ENCODE results near the gene RHOD. TPM values are rescaled to one million over a fixed set of nuclear protein-coding genes. Genes with fewer than 3 reads are reported as not detected.

RHOD gene
- total and polyA plus RNA-seq, 2 experiments from 2014 or later, result 43.3 to 77.6 TPM

DNA sequence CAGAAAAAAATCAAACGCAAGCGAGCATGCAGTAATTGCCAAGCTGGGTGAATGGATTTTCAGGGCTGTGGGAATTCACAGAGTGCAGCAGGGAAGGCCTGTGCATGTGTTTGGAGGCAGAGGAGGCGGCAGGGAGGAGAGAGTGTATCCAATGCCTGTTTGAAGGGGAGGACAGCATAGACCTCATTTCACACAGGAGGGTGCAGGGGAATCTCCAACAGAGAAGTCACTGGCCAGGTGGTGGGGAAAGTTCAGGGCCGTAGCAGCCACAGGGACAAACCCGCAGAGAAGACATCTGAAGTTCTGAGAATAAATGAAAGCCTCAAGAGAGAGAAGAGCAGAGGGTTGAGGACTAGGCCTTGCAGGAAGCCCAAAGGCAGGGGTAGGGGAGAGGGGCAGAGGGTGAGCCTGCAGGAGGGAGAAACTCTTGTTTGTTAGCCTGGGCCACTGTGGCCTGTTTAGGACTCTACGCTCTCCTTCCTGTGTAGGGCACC, 43.2 kb downstream of the RHOD start:
- Histone ChIP-seq H3K36me3 (replicated peaks; ENCODE audit: insufficient read depth, low read depth) (no peaks in the 10 kb centered on the region), H3K4me1 (ENCODE audit: insufficient read depth) (no peaks in the 10 kb centered on the region), H4K20me1 (ENCODE audit: insufficient read depth, poor library complexity, severe bottlenecking) (no peaks in the 10 kb centered on the region), H3K4me2 (no peak overlapping the region), H3K79me2 (no peaks in the 10 kb centered on the region), H3K4me3 (no peak overlapping the region), H3K27me3 (no peaks in the 10 kb centered on the region), H3K27ac (no peak overlapping the region), H3K9me2 (replicated peaks; ENCODE audit: insufficient read depth) (no peaks in the 10 kb centered on the region), H3K9me3 (ENCODE audit: low read depth) (no peaks in the 10 kb centered on the region), H2AFZ (no peak overlapping the region)
- WGBS (ENCODE audit: low lambda C conversion rate, missing lambda C conversion rate), result 93% methylated on average over 6 of the region's 6 CpGs
- no peak for TF ChIP-seq EZH2 (IDR thresholded peaks at IDR 0.05; ENCODE audit: borderline replicate concordance)
- TF ChIP-seq CTCF (IDR thresholded peaks at IDR 0.05; ENCODE audit: poor library complexity), result no peak
- TF ChIP-seq EZH2phosphoT487 (IDR thresholded peaks at IDR 0.05; ENCODE audit: low read depth, severe bottlenecking, unreplicated experiment), result no peak
- DNase-seq (ENCODE audit: low spot score), result no peak

DNA sequence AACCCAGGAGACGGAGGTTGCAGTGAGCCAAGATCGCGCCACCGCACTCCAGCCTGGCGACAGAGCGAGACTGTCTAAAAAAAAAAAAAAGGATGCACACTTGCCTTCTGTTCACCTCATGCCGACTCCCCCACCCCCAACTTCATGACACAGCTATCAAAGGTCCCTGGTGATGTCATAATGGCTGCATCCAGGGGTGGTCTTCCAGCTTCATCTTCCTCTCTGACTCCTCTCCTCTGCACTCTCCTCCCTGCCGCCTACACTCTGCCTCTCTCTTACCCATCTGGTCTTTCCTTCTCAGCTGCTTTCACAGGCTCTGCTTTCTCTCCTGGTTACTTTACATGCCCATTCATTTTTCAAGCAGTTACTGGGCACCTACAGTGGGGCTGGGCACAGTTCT, 46.0 kb downstream of the RHOD start:
- Histone ChIP-seq H3K27me3 (no peaks in the 10 kb centered on the region), H3K4me1 (ENCODE audit: insufficient read depth) (no peaks in the 10 kb centered on the region), H3K9me3 (ENCODE audit: low read depth) (no peaks in the 10 kb centered on the region), H2AFZ (no peak overlapping the region), H3K79me2 (no peaks in the 10 kb centered on the region), H3K9me2 (replicated peaks; ENCODE audit: insufficient read depth) (no peaks in the 10 kb centered on the region), H4K20me1 (ENCODE audit: insufficient read depth, poor library complexity, severe bottlenecking) (no peaks in the 10 kb centered on the region), H3K4me3 (no peak overlapping the region), H3K4me2 (no peak overlapping the region), H3K27ac (no peak overlapping the region), H3K36me3 (replicated peaks; ENCODE audit: insufficient read depth, low read depth) (no peaks in the 10 kb centered on the region)
- DNase-seq (ENCODE audit: low spot score), result no peak
- TF ChIP-seq EZH2 (IDR thresholded peaks at IDR 0.05; ENCODE audit: borderline replicate concordance) (no peak), CTCF (IDR thresholded peaks at IDR 0.05; ENCODE audit: poor library complexity) (no peak), EZH2phosphoT487 (IDR thresholded peaks at IDR 0.05; ENCODE audit: low read depth, severe bottlenecking, unreplicated experiment) (no peak)
- WGBS (ENCODE audit: low lambda C conversion rate, missing lambda C conversion rate), result 94% methylated on average over 8 of the region's 8 CpGs

DNA sequence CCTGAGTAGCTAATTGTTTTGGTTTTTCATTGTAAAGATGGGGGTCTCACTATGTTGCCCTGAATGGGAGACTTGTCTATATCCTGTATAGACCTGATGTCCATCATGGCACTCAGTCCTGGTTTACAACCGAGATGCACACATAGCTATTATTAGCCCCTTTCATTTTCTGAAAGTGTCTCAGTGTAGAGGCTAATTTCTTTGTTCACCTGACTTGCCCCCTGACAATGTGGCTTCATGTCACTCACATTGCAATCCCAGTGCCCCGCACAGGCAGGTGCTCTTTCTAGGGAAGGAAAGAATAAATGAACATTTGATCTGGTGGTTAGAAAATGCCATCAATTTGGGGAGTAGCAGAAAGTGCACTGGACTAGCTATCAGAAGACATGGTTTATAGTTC, 49.3 kb downstream of the RHOD start:
- H3K36me3 ChIP-seq (replicated peaks; ENCODE audit: insufficient read depth, low read depth), result no peaks in the 10 kb centered on the region
- H3K4me1 ChIP-seq (ENCODE audit: insufficient read depth), result no peaks in the 10 kb centered on the region
- H3K9me3 ChIP-seq (ENCODE audit: low read depth), result no peaks in the 10 kb centered on the region
- 93% methylated on average over 2 of the region's 2 CpGs for WGBS (ENCODE audit: low lambda C conversion rate, missing lambda C conversion rate)
- H3K27me3 ChIP-seq, result no peaks in the 10 kb centered on the region
- H3K4me3 ChIP-seq, result no peak overlapping the region
- no peaks in the 10 kb centered on the region for H4K20me1 ChIP-seq (ENCODE audit: insufficient read depth, poor library complexity, severe bottlenecking)
- H3K9me2 ChIP-seq (replicated peaks; ENCODE audit: insufficient read depth), result no peaks in the 10 kb centered on the region
- TF ChIP-seq EZH2 (IDR thresholded peaks at IDR 0.05; ENCODE audit: borderline replicate concordance) (no peak), CTCF (IDR thresholded peaks at IDR 0.05; ENCODE audit: poor library complexity) (no peak), EZH2phosphoT487 (IDR thresholded peaks at IDR 0.05; ENCODE audit: low read depth, severe bottlenecking, unreplicated experiment) (no peak)
- no peak overlapping the region for H3K27ac ChIP-seq
- H2AFZ ChIP-seq, result no peak overlapping the region
- no peak for DNase-seq (ENCODE audit: low spot score)
- no peaks in the 10 kb centered on the region for H3K79me2 ChIP-seq
- no peak overlapping the region for H3K4me2 ChIP-seq

- no peaks in the 10 kb centered on the region for H3K79me2 ChIP-seq
- H3K4me3 ChIP-seq, result no peak overlapping the region
- H2AFZ ChIP-seq, result no peak overlapping the region
- no peak for DNase-seq (ENCODE audit: low spot score)
- 83% methylated on average over 1 of the region's 1 CpG for WGBS (ENCODE audit: low lambda C conversion rate, missing lambda C conversion rate)
- TF ChIP-seq CTCF (IDR thresholded peaks at IDR 0.05; ENCODE audit: poor library complexity), result no peak
- no peak for TF ChIP-seq EZH2 (IDR thresholded peaks at IDR 0.05; ENCODE audit: borderline replicate concordance)
- no peak for TF ChIP-seq EZH2phosphoT487 (IDR thresholded peaks at IDR 0.05; ENCODE audit: low read depth, severe bottlenecking, unreplicated experiment)
- no peaks in the 10 kb centered on the region for H3K36me3 ChIP-seq (replicated peaks; ENCODE audit: insufficient read depth, low read depth)
- H3K27ac ChIP-seq, result no peak overlapping the region
- H4K20me1 ChIP-seq (ENCODE audit: insufficient read depth, poor library complexity, severe bottlenecking), result no peaks in the 10 kb centered on the region
- no peaks in the 10 kb centered on the region for H3K9me3 ChIP-seq (ENCODE audit: low read depth)
- H3K27me3 ChIP-seq, result no peaks in the 10 kb centered on the region
- H3K4me1 ChIP-seq (ENCODE audit: insufficient read depth), result no peaks in the 10 kb centered on the region
- peak overlapping the region; percentile 9 for H3K4me2 ChIP-seq
- H3K9me2 ChIP-seq (replicated peaks; ENCODE audit: insufficient read depth), result no peaks in the 10 kb centered on the region
Measured at GRCh38 chr11:67111261-67111660, 54.6 kb downstream of the RHOD start.

Data from hepatocyte (in vitro differentiated cells).